Measurements from ENCODE around the gene PEX5L.

Gene PEX5L

GRCh38 chr3:179880868-179881267 lies 155.9 kb downstream of the PEX5L start:
- H3K27ac ChIP-seq, result no peak overlapping the region
- no peak for TF ChIP-seq CTCF (conservative IDR thresholded peaks at IDR 0.05; ENCODE audit: low read depth, low read length)
- no peak overlapping the region for H3K9ac ChIP-seq
- no peak overlapping the region for H3K4me3 ChIP-seq (IDR thresholded peaks at IDR 0.05; ENCODE audit: insufficient read depth, low read depth, low read length)
- no peaks in the 10 kb centered on the region for H3K79me2 ChIP-seq (ENCODE audit: insufficient read depth, low read depth)
- H3K4me1 ChIP-seq (ENCODE audit: low read depth, poor library complexity, severe bottlenecking), result peaks cover 33% of the 10 kb centered on the region
- peak overlapping the region; percentile 30; the same call in 1 of the 2 replicates for H3K4me2 ChIP-seq
- H4K20me1 ChIP-seq (ENCODE audit: insufficient read depth), result no peaks in the 10 kb centered on the region
- no peaks in the 10 kb centered on the region for H3K27me3 ChIP-seq (ENCODE audit: insufficient read depth, low read depth)
- H2AFZ ChIP-seq (ENCODE audit: low read depth), result no peak overlapping the region
- H3K36me3 ChIP-seq (ENCODE audit: insufficient read depth), result no peaks in the 10 kb centered on the region

- H3K4me2 ChIP-seq, result no peak overlapping the region
- H3K27me3 ChIP-seq (ENCODE audit: insufficient read depth, low read depth), result no peaks in the 10 kb centered on the region
- no peaks in the 10 kb centered on the region for H3K79me2 ChIP-seq (ENCODE audit: insufficient read depth, low read depth)
- no peak overlapping the region for H3K9ac ChIP-seq
- H3K4me1 ChIP-seq (ENCODE audit: low read depth, poor library complexity, severe bottlenecking), result peaks cover 7% of the 10 kb centered on the region
- H2AFZ ChIP-seq (ENCODE audit: low read depth), result no peak overlapping the region
- no peak for TF ChIP-seq CTCF (conservative IDR thresholded peaks at IDR 0.05; ENCODE audit: low read depth, low read length)
- no peak overlapping the region for H3K27ac ChIP-seq
- no peaks in the 10 kb centered on the region for H3K36me3 ChIP-seq (ENCODE audit: insufficient read depth)
- H4K20me1 ChIP-seq (ENCODE audit: insufficient read depth), result no peaks in the 10 kb centered on the region
- no peak overlapping the region for H3K4me3 ChIP-seq (IDR thresholded peaks at IDR 0.05; ENCODE audit: insufficient read depth, low read depth, low read length)
Observed at GRCh38 chr3:179876440-179876839, 160.3 kb downstream of the PEX5L start.

GRCh38 chr3:179872842-179873241 lies 163.9 kb downstream of the PEX5L start:
- no peak overlapping the region for H3K4me2 ChIP-seq
- no peak overlapping the region for H2AFZ ChIP-seq (ENCODE audit: low read depth)
- TF ChIP-seq CTCF (conservative IDR thresholded peaks at IDR 0.05; ENCODE audit: low read depth, low read length), result no peak
- no peaks in the 10 kb centered on the region for H3K27me3 ChIP-seq (ENCODE audit: insufficient read depth, low read depth)
- H3K79me2 ChIP-seq (ENCODE audit: insufficient read depth, low read depth), result no peaks in the 10 kb centered on the region
- H3K9ac ChIP-seq, result no peak overlapping the region
- no peaks in the 10 kb centered on the region for H3K4me1 ChIP-seq (ENCODE audit: low read depth, poor library complexity, severe bottlenecking)
- H3K27ac ChIP-seq, result no peak overlapping the region
- H3K4me3 ChIP-seq (IDR thresholded peaks at IDR 0.05; ENCODE audit: insufficient read depth, low read depth, low read length), result no peak overlapping the region
- no peaks in the 10 kb centered on the region for H3K36me3 ChIP-seq (ENCODE audit: insufficient read depth)
- no peaks in the 10 kb centered on the region for H4K20me1 ChIP-seq (ENCODE audit: insufficient read depth)

- no peak for TF ChIP-seq CTCF (conservative IDR thresholded peaks at IDR 0.05; ENCODE audit: low read depth, low read length)
- H3K36me3 ChIP-seq (ENCODE audit: insufficient read depth), result no peaks in the 10 kb centered on the region
- H2AFZ ChIP-seq (ENCODE audit: low read depth), result no peak overlapping the region
Observed at GRCh38 chr3:179871782-179872181, 165.0 kb downstream of the PEX5L start.

More at GRCh38 chr3:179871782-179872181, 165.0 kb downstream of the PEX5L start:
- H3K9ac ChIP-seq, result no peak overlapping the region
- H3K27ac ChIP-seq, result no peak overlapping the region
- no peak overlapping the region for H3K4me2 ChIP-seq
- no peaks in the 10 kb centered on the region for H3K27me3 ChIP-seq (ENCODE audit: insufficient read depth, low read depth)
- no peak overlapping the region for H3K4me3 ChIP-seq (IDR thresholded peaks at IDR 0.05; ENCODE audit: insufficient read depth, low read depth, low read length)
- no peaks in the 10 kb centered on the region for H3K79me2 ChIP-seq (ENCODE audit: insufficient read depth, low read depth)
- no peaks in the 10 kb centered on the region for H3K4me1 ChIP-seq (ENCODE audit: low read depth, poor library complexity, severe bottlenecking)
- no peaks in the 10 kb centered on the region for H4K20me1 ChIP-seq (ENCODE audit: insufficient read depth)

Measured in KMS-11 (cell line).